ENCODE data around the gene OR52N5. TPM values are rescaled to one million over a fixed set of nuclear protein-coding genes. Genes with fewer than 3 reads are reported as not detected.

Gene OR52N5
- total RNA-seq = not detected

DNA sequence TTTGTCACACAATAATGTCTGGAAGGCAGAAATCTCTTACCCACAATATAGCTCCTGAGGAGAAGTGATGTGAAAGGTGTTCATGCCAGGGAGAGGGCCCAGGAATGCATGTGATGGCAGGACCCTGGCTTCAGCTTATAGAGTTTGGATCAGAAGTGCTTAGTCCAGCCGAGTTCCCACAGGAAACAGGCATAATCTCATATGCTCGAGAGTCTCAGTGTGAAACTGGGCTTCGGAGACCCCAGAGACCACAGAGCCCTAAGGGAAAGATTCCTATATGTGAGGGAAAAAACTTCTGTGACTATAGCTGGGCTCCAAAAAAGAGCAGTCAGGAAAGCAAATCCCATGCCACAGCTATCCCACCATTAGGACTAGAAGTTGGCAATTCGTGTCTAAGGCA is at the start of gene OR52N5:
Gene OR52N5, minus strand, starts transcription at position 101 of the 400 bp plus-strand sequence. CDS start 4,721 bp downstream, outside the sequence.
- H3K27me3 Mint-ChIP-seq = peaks cover 29% of the 10 kb centered on the region
- no peaks in the 10 kb centered on the region for H3K4me1 Mint-ChIP-seq
- H3K4me3 Mint-ChIP-seq = no peak within 1 kb of the TSS
- no peaks in the 10 kb centered on the region for H3K36me3 Mint-ChIP-seq
- CTCF ChIA-PET = no interaction called here
- ATAC-seq (no peak), DNase-seq (no peak)
- H3K27ac Mint-ChIP-seq = no peak within 1 kb of the TSS
- no peaks in the 10 kb centered on the region for H3K9me3 Mint-ChIP-seq (ENCODE audit: low read depth)

DNA sequence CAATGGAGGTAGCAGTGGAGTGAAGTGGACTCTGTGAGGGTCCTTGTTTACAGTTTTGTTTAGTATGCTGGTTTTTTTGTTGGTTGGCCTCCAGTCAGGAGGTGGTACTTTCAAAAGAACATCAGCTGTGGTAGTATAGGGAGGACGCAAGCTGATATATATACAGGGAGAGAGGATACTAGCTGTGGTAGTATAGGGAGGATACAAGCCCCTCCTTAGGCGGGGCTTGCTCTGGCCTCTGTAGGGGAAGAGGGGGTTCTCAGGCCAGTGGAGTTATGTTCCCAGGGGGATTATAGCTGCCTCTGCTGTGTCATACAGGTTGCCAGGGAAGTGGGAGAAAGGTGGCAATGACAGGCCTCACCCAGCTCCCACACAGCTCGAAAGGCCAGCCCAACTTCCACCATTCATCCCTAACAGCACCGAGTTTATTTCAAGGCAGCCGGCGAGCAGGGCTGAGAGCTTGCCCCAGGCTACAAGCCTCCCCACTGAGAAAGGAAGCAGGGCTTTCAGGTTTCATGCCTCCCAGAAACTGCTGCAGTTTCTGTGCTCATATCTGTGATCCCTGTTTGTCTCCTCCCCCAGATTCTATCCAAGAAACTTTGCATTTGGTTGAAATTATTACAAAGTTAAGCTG is 48.2 kb upstream of the OR52N5 start:
- Mint-ChIP-seq H3K36me3 (no peaks in the 10 kb centered on the region), H3K4me3 (no peak overlapping the region), H3K4me1 (no peaks in the 10 kb centered on the region), H3K27me3 (peaks cover 4% of the 10 kb centered on the region), H3K9me3 (ENCODE audit: low read depth) (no peaks in the 10 kb centered on the region), H3K27ac (no peak overlapping the region)
- DNase-seq (no peak), ATAC-seq (no peak)
- CTCF ChIA-PET = interaction anchor here (1.4 kb wide), 1 partner anchor 9 kb away, joined by 3 read pairs; no protein-coding TSS in a partner anchor

DNA sequence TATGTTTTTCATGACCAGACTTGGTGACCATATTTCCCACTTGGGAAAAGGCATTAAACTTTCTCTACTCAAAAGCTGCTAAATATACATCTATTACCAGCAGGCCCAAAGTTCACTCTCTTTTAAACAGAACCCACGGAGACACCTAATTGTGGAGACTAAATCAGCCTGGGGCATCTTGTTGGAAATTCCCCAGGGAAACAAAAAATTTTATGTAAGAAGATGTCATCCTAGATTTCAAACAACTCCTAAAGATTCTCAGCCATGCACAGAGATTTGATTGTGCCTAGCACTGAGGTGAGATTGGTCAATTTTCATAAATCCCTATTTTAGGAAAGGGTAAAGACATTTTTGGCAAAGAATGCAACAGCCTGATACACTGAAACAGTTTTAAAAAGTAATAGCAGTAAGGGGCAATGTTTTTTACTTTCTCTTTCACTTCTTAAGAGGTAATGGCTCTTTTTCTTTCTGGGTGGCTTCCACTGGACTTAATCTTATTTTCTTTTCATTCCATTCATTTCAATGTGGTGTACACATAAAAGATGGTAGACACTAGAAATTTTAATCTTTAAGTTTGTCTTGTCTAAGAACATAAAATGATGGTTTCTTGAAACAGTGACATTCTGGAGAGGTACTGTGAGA is 35.2 kb upstream of the OR52N5 start:
- CTCF ChIA-PET = interaction anchor here (1.3 kb wide), 1 partner anchor 536 kb away, joined by 3 read pairs; no protein-coding TSS in a partner anchor
- no peaks in the 10 kb centered on the region for H3K9me3 Mint-ChIP-seq (ENCODE audit: low read depth)
- H3K27ac Mint-ChIP-seq = peak overlapping the region; percentile 77
- H3K27me3 Mint-ChIP-seq = peaks cover 3% of the 10 kb centered on the region
- peak; percentile 55 for ATAC-seq
- no peak for DNase-seq
- peak overlapping the region; percentile 65 for H3K4me3 Mint-ChIP-seq
- no peaks in the 10 kb centered on the region for H3K36me3 Mint-ChIP-seq
- H3K4me1 Mint-ChIP-seq = peaks cover 9% of the 10 kb centered on the region

DNA sequence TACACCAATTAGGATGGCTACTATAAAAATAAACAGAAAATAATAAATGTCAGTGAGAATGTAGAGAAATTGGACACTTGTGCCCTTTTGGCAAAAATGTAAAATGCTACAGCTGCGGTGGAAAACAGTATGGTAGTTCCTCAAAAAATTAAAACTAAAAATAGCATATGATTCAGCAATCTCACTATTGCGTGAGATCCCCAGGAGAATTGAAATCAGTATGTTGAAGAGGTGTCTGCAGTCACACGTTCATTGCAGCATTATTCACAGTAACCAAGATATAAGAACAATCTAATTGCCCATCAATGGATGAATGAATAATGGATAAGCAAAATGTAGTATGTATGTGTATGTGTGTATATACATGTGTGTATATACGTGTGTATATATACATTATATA is 32.4 kb upstream of the OR52N5 start:
- Mint-ChIP-seq H3K27me3 (peaks cover 10% of the 10 kb centered on the region), H3K36me3 (no peaks in the 10 kb centered on the region), H3K27ac (no peak overlapping the region), H3K4me3 (no peak overlapping the region), H3K9me3 (ENCODE audit: low read depth) (no peaks in the 10 kb centered on the region), H3K4me1 (peaks cover 9% of the 10 kb centered on the region)
- ATAC-seq (no peak), DNase-seq (no peak)
- CTCF ChIA-PET = no interaction called here

DNA sequence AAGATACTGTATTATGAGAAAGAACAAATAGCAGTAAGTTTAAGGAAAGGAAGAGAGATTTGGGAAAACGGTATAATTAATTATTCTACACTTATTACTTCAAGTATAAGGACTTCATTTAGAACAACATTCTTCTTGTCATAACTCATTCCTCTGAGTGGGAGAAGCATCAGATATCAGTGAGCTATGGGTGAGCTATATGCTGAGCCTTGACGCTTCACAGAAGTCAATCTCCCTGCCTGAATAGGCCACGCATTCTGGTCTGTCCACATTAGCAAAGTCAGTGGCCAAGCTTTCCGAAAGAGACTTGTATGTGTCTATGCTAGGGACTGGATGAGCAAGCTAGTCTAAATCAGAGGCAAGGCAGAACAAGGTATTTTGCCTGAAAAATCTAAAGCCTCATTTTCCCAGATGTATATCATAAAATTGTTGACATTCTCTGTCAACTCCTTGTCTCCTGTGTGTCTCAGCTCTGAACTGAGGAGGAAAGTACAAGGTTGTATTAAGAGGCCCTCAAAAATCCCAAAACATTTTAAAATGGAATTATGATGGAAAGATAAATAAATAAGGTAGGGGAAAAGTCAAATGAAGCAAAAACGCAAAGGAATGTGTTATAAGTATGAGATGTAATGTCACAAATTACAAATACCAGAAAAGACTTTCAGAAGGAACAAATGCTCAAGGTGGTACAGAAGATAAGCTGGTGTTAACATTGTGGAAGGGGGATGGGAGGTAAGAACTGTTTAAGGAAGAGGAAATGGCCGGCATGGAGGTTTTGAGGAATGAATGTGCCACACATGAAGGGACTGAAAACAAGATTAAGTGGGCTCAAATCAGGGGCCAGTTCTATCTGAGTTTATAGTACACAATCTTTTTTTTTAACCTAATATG is 27.0 kb upstream of the OR52N5 start:
- no peak overlapping the region for H3K27ac Mint-ChIP-seq

DNA sequence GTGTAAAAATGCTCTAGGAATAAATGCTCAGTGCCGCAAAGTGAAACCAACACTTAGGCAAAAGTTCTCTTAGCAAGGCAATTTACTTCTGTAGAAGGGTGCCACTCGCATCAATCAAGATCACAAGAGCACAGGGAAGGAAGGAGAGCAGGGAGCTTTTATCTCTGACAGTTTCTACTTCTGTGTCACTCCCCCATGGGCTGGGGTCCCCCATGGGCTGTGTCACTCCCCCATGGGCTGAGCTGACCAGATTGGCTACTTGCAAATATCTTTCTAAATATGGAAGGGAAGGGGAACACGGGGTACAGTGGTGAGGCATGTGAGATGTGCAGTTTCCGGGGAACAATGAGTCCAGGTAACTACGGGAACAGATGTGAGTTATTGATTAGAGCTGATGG is 26.0 kb upstream of the OR52N5 start:
- Mint-ChIP-seq H3K4me1 (peaks cover 13% of the 10 kb centered on the region), H3K4me3 (peak overlapping the region; percentile 89), H3K36me3 (no peaks in the 10 kb centered on the region), H3K27ac (peak overlapping the region; percentile 66), H3K27me3 (peaks cover 29% of the 10 kb centered on the region), H3K9me3 (ENCODE audit: low read depth) (no peaks in the 10 kb centered on the region)
- DNase-seq = no peak
- ATAC-seq = peak; percentile 62
- CTCF ChIA-PET = interaction anchor here (0.7 to 1.6 kb wide), 7 partner anchors 120 to 333 kb away, joined by 3 to 10 read pairs (median 3); partner anchors contain the start of genes TRIM22 and TRIM34

More for the DNA sequence above, 27.0 kb upstream of the OR52N5 start:
- H3K4me3 Mint-ChIP-seq = no peak overlapping the region
- no peaks in the 10 kb centered on the region for H3K36me3 Mint-ChIP-seq
- DNase-seq (no peak), ATAC-seq (no peak)
- H3K27me3 Mint-ChIP-seq = peaks cover 29% of the 10 kb centered on the region
- peaks cover 15% of the 10 kb centered on the region for H3K4me1 Mint-ChIP-seq
- CTCF ChIA-PET = interaction anchor here (0.7 to 1.6 kb wide), 6 partner anchors 84 to 215 kb away, joined by 3 to 10 read pairs (median 4); partner anchors contain the start of gene TRIM34
- no peaks in the 10 kb centered on the region for H3K9me3 Mint-ChIP-seq (ENCODE audit: low read depth)

DNA sequence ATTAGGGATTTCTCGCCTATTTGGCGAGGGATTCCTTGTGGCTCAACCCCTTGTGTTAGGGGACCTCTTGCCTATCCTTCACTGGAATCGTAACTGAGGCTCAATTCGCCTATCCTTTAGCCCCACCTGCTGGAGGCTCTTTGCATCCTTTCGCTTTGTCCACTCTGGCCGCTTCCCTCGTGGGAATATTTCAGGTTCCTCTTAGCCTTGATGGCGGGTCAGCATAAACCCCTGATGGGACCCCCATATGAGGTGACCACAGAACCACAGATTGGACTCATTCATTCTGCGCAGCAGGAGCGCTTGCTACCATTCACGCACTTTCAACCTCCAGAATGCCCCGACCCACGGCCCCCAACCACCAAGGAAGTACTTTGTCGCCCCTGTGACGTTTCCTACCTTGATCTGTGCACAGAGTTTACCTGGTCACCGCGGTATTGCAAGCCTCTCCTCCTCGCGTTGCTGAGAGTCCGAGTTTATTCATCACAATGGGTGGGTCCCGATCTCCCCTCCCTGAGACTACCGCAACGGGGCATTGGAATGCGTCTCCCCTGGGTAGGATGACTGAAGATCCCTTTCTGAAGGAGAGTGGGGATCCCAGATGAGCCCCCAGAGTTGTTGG is 25.5 kb upstream of the OR52N5 start, which contains the start of gene OR52N2:
Gene OR52N2, plus strand, starts transcription at position 425 of the 622 bp plus-strand sequence. CDS start 11,412 bp downstream, outside the sequence.
- Mint-ChIP-seq H3K27me3 (peaks cover 29% of the 10 kb centered on the region), H3K4me3 (peak within 1 kb of the TSS; percentile 89), H3K9me3 (ENCODE audit: low read depth) (no peaks in the 10 kb centered on the region), H3K36me3 (no peaks in the 10 kb centered on the region), H3K4me1 (peaks cover 13% of the 10 kb centered on the region), H3K27ac (peak within 1 kb of the TSS; percentile 66)
- CTCF ChIA-PET = interaction anchor here (0.8 to 1.6 kb wide), 4 partner anchors 188 to 332 kb away, joined by 3 to 10 read pairs (median 3); no protein-coding TSS in a partner anchor
- DNase-seq (peak; percentile 82), ATAC-seq (peak; percentile 94)

DNA sequence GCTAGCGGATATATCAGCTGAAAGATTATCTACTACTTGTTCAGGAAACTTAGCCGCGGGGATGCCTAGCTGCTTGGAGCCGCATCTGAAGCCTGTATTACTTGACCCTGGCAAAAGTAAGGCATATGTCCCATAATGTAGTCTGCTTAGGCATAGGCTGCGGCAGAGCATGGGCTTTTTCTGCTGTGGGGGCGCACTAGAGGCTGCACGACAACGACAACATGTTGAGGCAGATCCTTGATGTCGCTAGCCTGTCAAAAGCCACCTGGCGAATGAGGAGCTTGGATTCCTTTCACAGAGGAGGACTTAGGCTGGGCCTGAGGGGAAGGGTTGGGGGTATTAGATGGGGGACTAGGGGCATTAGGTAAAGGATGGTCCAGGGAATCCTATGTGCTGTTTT is 24.4 kb upstream of the OR52N5 start:
- Mint-ChIP-seq H3K9me3 (ENCODE audit: low read depth) (no peaks in the 10 kb centered on the region), H3K4me3 (no peak overlapping the region), H3K27me3 (peaks cover 32% of the 10 kb centered on the region), H3K4me1 (peaks cover 13% of the 10 kb centered on the region), H3K36me3 (peaks cover 2% of the 10 kb centered on the region), H3K27ac (no peak overlapping the region)
- no peak for ATAC-seq
- CTCF ChIA-PET = interaction anchor here (1.6 kb wide), 1 partner anchor 207 kb away, joined by 4 read pairs; no protein-coding TSS in a partner anchor
- DNase-seq = no peak

DNA sequence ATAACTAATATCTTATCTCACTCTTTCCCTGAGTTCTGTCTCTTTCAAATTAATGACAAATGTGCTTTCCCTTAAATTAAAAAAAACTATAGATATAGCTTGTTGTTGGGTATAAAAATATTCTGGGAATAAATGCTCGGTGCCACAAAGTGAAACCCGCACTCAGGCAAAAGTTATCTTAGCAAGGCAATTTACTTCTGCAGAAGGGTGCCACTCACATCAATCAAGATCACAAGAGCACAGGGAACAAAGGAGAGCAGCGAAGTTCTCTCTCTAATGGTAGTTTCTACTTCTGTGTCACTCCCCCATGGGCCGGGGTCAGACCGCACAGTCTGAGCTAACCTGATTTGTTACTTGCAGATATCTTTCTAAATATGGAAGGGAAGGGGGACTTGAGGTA is 20.8 kb upstream of the OR52N5 start:
- no peak for DNase-seq
- Mint-ChIP-seq H3K36me3 (peaks cover 2% of the 10 kb centered on the region), H3K27me3 (peaks cover 34% of the 10 kb centered on the region), H3K27ac (no peak overlapping the region), H3K4me1 (peaks cover 6% of the 10 kb centered on the region), H3K9me3 (ENCODE audit: low read depth) (no peaks in the 10 kb centered on the region), H3K4me3 (no peak overlapping the region)
- CTCF ChIA-PET = no interaction called here
- no peak for ATAC-seq

DNA sequence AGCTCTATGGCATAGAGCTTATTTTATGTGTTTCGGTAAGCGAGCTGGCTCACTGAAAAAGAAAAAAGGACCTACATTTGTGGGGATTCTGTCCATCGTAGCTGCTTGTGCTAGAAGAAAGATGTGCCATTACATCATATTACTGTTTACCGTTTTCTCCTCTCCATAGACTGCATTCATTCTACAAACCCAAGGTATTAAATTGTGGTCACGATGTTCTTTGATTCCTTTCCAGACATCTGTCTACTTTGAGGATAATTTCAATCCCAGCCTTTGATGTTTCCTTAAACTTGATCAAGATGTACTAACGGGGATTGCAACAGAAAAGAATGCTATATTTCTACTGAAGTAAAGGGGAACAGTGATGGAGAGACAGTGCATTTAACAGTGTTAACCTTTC is 13.4 kb upstream of the OR52N5 start:
- no peak overlapping the region for H3K27ac Mint-ChIP-seq
- ATAC-seq (no peak), DNase-seq (no peak)
- no peaks in the 10 kb centered on the region for H3K36me3 Mint-ChIP-seq
- H3K4me3 Mint-ChIP-seq = no peak overlapping the region
- peaks cover 30% of the 10 kb centered on the region for H3K27me3 Mint-ChIP-seq
- CTCF ChIA-PET = no interaction called here
- no peaks in the 10 kb centered on the region for H3K9me3 Mint-ChIP-seq (ENCODE audit: low read depth)
- H3K4me1 Mint-ChIP-seq = no peaks in the 10 kb centered on the region

DNA sequence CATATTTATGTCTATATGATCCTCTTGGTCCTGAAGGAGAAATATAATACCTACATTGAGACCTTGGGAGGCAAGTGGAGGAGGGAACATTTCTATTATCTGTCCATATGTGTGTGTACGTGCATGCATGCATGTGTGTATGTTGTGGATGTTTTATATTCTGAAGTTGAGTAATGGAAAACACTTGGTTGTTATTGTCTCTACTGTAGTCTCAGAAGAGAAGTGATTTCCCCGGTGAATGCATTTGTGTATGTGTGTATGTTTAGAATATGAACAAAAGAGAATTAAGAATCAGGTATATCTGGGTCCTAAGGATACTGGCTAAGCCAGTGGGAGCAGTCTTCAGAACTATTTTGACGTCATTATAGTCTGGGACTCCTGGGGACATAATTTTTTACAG is 8.0 kb upstream of the OR52N5 start, which contains the start of gene OR52N1:
Gene OR52N1, minus strand, starts transcription at position 101 of the 400 bp plus-strand sequence. CDS start 2,449 bp downstream, outside the sequence.
- Mint-ChIP-seq H3K27ac (no peak within 1 kb of the TSS), H3K9me3 (ENCODE audit: low read depth) (no peaks in the 10 kb centered on the region), H3K4me3 (no peak within 1 kb of the TSS), H3K36me3 (no peaks in the 10 kb centered on the region), H3K4me1 (no peaks in the 10 kb centered on the region), H3K27me3 (peaks cover 15% of the 10 kb centered on the region)
- CTCF ChIA-PET = no interaction called here
- DNase-seq (no peak), ATAC-seq (no peak)

DNA sequence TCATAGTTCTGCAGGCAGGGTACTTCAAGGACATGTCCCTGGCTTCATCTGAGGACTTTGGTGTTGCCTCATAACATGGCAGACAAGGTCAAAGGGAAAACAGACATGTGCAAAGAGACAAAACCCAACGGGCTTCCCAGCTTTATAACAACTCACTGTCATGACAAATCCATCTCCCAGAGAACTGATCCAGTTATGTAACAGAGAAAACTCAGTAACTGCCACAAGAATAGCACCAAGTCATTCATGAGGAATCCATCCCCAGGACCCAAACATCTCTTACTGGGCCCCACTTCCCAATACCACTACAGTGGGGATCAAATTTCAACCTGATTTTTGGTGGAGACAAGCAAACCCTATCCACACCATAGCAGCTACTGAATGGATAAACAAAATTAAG is 16.1 kb downstream of the OR52N5 start:
- no peaks in the 10 kb centered on the region for H3K36me3 Mint-ChIP-seq
- CTCF ChIA-PET = no interaction called here
- H3K27ac Mint-ChIP-seq = no peak overlapping the region
- no peaks in the 10 kb centered on the region for H3K4me1 Mint-ChIP-seq
- ATAC-seq (no peak), DNase-seq (no peak)
- H3K9me3 Mint-ChIP-seq (ENCODE audit: low read depth) = no peaks in the 10 kb centered on the region
- H3K4me3 Mint-ChIP-seq = no peak overlapping the region
- H3K27me3 Mint-ChIP-seq = no peaks in the 10 kb centered on the region

DNA sequence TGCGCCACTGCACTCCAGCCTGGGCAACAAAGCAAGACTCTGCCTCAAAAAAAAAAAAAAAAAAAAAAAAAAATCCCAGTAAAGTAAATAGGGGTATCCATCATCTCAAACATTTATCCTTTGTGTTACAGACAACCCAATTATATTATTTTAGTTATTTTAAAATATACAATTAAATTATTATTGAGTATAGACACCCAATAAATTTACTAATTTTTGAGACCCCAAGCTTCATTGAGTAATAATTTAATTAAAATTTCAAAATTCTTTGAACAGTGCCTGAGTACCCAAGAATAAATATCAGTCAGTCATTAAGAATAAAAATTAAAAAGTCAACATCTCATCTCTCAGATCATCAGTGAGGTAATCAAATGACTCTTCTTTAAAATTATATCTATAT is 29.2 kb downstream of the OR52N5 start, which contains the start of gene OR52N4:
Gene OR52N4, plus strand, starts transcription at position 301 of the 400 bp plus-strand sequence. CDS start 498 bp downstream, outside the sequence.
- Mint-ChIP-seq H3K4me3 (no peak within 1 kb of the TSS), H3K4me1 (no peaks in the 10 kb centered on the region), H3K27me3 (no peaks in the 10 kb centered on the region), H3K36me3 (no peaks in the 10 kb centered on the region), H3K27ac (no peak within 1 kb of the TSS), H3K9me3 (ENCODE audit: low read depth) (no peaks in the 10 kb centered on the region)
- DNase-seq (no peak), ATAC-seq (no peak)
- CTCF ChIA-PET = no interaction called here
